Neural crest cell (in vitro differentiated cells): ENCODE measurements around the gene ST7. TPM values are rescaled to one million over a fixed set of nuclear protein-coding genes. Genes with fewer than 3 reads are reported as not detected.

Source experiments
- DNase-seq: peaks from one replicate; pipeline ENCODE4 v3.0.0; 2021; ENCODE audit warnings: low read depth, mixed read lengths, low spot score
- H3K27ac Mint-ChIP-seq: one replicate; pipeline ENCODE4 v1.8.0; 2021; ENCODE audit warnings: mild to moderate bottlenecking, mixed read lengths; ENCODE audit not compliant: unreplicated experiment
- H3K27me3 Mint-ChIP-seq: 2 replicates; pipeline ENCODE4 v1.8.0; 2021; ENCODE audit warnings: low read depth, mild to moderate bottlenecking, mixed read lengths
- H3K36me3 Mint-ChIP-seq: 2 replicates; pipeline ENCODE4 v1.8.0; 2021; ENCODE audit warnings: low read depth, mild to moderate bottlenecking, mixed read lengths
- H3K4me1 Mint-ChIP-seq: 2 replicates; pipeline ENCODE4 v1.8.0; 2021; ENCODE audit warnings: mixed read lengths
- H3K4me3 Mint-ChIP-seq: one replicate; pipeline ENCODE4 v1.8.0; 2021; ENCODE audit warnings: mild to moderate bottlenecking, mixed read lengths
- H3K9me3 Mint-ChIP-seq: 2 replicates; pipeline ENCODE4 v1.8.0; 2021; ENCODE audit warnings: mixed read lengths
- total RNA-seq: library from RNA; stranded (reverse); gene quantifications from 2 replicates; pipeline ENCODE4 v1.2.1, GENCODE V29; 2021
- TF ChIP-seq, protein P1 (sequence below): fragments of 200-600 bp; sonication (generic); conservative IDR thresholded peaks from 2 replicates; pipeline ENCODE4 v1.5.0; 2021; ENCODE audit warnings: antibody characterized with exemption, mild to moderate bottlenecking

The ST7 gene
- total RNA-seq, 1 donor from 2014 or later, result 22.4 TPM

DNA sequence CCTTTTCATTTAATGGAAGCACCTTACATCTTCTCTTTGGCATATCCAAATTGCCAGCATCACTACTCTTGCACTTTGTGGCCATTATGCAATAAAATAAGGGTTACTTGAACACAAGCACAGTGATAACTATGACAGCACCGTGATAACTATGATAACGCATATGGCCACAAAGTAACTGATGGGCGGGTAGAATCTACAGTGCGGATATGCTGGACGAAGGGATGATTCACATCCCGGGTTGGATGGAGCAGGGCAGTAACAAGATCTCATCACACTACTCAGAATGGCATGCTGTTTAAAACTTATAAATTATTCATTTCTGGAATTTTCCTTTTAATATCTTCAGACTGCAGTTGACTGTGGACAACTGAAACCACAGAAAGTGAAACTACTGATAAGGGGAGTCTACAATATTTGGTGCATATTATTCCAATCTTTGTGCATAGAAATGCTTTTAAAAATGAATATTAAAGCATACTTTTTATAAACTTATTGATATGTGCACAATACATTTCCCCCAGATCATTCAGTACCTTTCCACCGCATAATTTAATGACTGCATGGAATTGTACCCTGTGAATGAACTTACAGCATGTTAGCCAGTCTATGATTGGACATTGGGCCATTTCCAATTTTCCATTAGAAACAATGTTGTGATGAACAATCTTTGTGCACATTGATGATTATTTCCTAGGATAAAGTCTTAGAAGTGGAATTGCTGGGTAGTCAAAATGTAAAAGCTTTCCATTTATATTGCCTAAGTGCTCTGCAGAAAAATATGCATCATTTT, 233.1 kb downstream of the ST7 start:
- Mint-ChIP-seq H3K4me1 (no peaks in the 10 kb centered on the region), H3K36me3 (peaks cover 7% of the 10 kb centered on the region), H3K27ac (no peak overlapping the region), H3K4me3 (no peak overlapping the region), H3K9me3 (no peaks in the 10 kb centered on the region), H3K27me3 (no peaks in the 10 kb centered on the region)
- no peak for DNase-seq
- TF ChIP-seq, protein P1, sequence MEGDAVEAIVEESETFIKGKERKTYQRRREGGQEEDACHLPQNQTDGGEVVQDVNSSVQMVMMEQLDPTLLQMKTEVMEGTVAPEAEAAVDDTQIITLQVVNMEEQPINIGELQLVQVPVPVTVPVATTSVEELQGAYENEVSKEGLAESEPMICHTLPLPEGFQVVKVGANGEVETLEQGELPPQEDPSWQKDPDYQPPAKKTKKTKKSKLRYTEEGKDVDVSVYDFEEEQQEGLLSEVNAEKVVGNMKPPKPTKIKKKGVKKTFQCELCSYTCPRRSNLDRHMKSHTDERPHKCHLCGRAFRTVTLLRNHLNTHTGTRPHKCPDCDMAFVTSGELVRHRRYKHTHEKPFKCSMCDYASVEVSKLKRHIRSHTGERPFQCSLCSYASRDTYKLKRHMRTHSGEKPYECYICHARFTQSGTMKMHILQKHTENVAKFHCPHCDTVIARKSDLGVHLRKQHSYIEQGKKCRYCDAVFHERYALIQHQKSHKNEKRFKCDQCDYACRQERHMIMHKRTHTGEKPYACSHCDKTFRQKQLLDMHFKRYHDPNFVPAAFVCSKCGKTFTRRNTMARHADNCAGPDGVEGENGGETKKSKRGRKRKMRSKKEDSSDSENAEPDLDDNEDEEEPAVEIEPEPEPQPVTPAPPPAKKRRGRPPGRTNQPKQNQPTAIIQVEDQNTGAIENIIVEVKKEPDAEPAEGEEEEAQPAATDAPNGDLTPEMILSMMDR, result no peak

DNA sequence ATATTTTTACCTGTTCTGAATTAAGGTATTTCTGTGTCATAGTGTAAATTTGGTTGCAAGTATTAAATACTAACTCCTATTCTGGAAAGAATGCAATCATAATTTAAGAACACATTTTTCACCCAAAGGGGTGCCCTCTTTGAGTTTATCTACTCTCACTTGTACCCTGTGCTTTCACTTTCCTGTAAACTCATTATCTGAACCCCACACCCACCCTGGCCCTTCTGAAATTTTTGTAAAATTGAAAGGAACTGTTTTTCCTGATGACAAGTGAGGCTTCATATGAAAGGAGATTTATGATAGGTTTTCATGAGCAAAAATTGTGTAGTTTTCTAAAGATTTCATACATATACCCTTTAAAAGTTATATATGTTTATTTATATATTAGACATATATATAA, 235.1 kb downstream of the ST7 start:
- Mint-ChIP-seq H3K4me3 (no peak overlapping the region), H3K27ac (no peak overlapping the region)

DNA sequence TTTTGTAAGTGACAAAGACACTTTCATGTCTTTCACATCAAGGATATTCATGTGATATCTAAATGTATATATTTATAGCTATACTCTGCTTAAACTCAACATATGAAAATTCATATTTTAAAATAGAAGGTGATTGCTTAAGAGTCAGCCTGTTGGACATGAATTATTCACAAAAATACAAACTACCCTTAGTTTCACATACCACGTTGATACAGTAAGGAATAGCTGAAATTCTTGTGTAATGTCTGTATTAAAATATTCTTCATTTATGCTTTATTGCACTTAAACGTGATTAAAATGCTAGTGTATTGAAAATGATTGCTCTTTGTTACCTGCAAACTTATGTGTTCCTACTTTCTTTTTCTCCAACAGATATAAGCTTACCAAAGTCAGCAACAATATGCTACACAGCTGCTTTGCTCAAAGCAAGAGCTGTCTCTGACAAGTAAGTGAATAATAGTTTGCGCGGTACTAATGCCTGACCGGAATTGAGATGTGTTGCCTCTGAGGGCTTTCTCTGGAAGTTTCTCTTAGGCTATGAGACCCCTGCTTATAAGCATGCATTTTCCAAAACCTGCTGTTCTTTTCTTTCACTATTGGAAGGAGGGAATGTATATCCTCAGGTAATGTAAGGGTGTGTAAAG, 235.8 kb downstream of the ST7 start:
- H3K4me3 Mint-ChIP-seq, result no peak overlapping the region
- H3K27me3 Mint-ChIP-seq, result no peaks in the 10 kb centered on the region
- no peak overlapping the region for H3K27ac Mint-ChIP-seq
- DNase-seq, result no peak
- H3K4me1 Mint-ChIP-seq, result no peaks in the 10 kb centered on the region
- H3K36me3 Mint-ChIP-seq, result peaks cover 2% of the 10 kb centered on the region
- no peaks in the 10 kb centered on the region for H3K9me3 Mint-ChIP-seq
- TF ChIP-seq, protein P1, result no peak

More for the DNA sequence above, 235.1 kb downstream of the ST7 start:
- no peak for DNase-seq
- TF ChIP-seq, protein P1, result no peak
- Mint-ChIP-seq H3K36me3 (peaks cover 4% of the 10 kb centered on the region), H3K4me1 (no peaks in the 10 kb centered on the region), H3K9me3 (no peaks in the 10 kb centered on the region), H3K27me3 (no peaks in the 10 kb centered on the region)

DNA sequence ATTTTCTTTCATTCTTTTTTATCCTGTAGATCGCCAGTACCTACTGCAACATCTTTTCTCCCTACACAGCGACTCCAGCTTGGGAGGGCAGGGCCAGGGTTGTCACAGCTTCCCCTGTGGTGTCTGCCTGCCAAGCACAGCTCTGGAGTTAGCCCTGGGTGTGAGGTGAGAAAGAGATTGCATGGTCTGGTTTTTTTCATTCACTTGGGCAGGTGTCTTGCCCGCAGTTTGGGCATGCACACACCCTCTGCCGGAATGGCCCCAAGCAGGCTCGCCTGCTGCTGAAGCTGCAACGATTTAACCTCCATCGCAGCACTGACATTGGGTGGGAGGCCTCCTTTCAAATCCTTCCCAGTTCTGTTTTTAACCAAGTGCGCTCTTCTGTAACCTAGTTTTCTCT, 236.8 kb downstream of the ST7 start:
- Mint-ChIP-seq H3K9me3 (no peaks in the 10 kb centered on the region), H3K4me3 (no peak overlapping the region), H3K27me3 (no peaks in the 10 kb centered on the region), H3K27ac (no peak overlapping the region), H3K4me1 (no peaks in the 10 kb centered on the region), H3K36me3 (peaks cover 2% of the 10 kb centered on the region)
- TF ChIP-seq, protein P1, result no peak
- DNase-seq, result no peak

DNA sequence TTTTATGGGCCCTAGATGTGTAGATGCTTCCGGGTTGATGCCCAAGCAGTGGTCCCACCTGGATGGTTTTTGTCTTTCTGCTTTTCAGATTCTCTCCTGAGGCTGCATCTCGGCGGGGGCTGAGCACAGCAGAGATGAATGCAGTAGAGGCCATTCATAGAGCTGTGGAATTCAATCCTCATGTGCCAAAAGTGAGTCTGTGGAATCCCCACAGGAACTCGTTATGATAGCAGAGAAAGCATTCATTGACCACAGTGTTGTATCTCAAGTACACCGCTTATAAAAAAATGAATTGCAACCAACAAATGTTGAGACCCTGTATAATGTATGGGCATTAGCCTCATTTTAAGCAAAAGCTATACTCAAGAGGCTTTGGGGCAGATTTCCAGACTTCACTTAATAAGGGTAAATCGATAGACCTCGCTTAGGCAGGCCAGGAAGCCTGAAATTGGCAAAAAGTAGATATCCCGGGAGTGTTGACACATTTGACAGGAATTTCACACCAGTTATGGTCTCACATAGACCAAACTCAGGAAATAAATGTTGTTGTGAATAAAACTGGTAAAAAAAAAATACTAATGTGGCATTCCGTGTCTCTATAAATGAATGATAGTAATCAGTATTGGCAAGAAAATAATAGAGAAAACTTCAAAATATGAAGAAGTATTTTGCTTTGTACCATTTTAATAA, 237.6 kb downstream of the ST7 start:
- no peak for DNase-seq
- no peaks in the 10 kb centered on the region for H3K4me1 Mint-ChIP-seq
- no peaks in the 10 kb centered on the region for H3K27me3 Mint-ChIP-seq
- no peak overlapping the region for H3K27ac Mint-ChIP-seq
- TF ChIP-seq, protein P1, result no peak
- H3K9me3 Mint-ChIP-seq, result no peaks in the 10 kb centered on the region
- H3K4me3 Mint-ChIP-seq, result no peak overlapping the region
- H3K36me3 Mint-ChIP-seq, result peaks cover 2% of the 10 kb centered on the region
